Fibroblast of skin of left biceps (primary cell): ENCODE measurements around the gene LAGE3.

Source experiments
- DNase-seq, 2 experiments: peaks; one replicate each; pipeline ENCODE4 v3.0.0-alpha.2; 2013; ENCODE audit warnings: low read depth in 2 of 2

LAGE3 gene, protein sequence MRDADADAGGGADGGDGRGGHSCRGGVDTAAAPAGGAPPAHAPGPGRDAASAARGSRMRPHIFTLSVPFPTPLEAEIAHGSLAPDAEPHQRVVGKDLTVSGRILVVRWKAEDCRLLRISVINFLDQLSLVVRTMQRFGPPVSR

DNA sequence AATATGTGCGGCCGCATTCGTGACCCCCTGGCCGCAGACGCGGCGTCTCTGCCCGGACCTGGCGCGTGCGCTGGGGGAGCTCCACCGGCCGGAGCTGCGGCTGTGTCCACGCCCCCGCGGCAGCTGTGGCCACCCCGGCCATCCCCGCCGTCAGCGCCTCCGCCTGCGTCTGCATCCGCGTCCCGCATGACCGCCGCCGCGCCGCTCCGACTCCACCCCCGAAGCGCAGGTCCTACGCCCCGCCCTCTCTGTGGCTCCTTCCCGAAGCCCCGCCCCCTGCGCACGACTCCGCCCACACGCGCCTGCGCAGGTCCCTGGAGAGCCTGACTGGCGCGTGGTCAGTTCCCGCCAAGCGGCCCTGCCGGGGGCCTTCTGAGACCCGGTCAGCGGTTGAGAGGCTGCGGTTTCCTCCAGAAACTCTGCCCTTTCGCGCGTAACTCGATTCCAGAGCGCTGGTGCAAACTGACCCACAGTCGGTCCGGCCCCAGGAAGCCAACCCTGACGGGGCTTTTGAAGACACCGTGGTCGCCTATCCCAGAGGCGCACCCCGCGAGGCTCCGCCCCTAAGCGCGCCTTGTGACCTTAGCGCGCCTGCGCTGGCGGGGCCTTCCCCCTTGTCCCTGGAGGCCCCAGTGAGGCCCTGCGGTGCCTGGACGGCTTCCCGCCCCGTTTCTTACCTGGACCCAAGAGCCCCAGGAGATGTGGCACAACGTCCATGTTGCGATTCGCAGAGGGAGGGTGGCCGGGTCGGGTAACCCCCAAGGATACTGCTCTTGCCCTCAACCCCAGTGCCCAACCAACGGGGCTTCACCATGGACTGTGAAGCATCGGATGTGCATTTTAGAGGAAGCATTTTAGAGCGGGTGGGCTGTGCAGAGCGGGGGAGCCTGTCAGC lies at the start of gene LAGE3:
Gene LAGE3 (minus strand): TSS at position 554 of the 895 bp plus-strand sequence. CDS start 366 bp downstream, at position 188.
- DNase-seq: peak; percentile 53 to 56

DNA sequence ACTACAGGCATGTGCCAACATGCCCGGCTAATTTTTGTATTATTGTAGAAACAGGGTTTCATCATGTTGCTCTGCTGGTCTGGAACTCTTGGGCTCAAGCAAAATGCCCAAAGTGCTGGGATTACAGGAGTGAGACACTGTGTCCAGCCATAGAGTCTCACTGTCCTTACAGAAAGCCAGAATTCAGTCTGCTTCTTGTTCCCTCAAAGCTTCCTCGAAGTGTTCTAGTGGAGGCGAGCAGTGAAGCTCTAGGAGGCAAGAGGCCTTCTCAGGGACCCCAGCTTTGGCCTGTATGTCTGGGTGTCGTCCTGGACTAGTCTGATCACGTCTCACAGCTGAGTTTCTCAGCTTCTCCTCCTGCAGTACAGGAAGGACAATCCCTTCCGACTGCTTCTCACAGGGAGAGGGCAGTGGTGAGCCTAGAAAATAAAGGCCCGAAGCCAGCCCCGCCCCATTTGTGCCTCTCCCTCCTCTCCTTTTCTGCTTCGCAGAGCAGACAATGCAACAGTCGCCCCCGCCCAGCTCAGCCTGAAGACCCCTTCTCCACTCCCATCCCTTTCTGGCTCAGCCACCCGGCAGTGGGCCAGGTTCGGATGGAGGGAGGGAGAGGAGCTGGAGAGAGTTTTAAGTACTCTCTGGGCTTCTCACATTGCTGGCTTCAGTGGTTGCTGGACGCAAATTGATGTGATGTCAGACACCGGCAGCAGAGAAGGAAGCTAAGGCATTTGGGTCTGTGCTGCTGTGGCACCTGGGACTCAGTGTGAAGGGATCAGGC lies 48.0 kb upstream of the LAGE3 start:
- DNase-seq: peak; percentile 40 to 42

DNA sequence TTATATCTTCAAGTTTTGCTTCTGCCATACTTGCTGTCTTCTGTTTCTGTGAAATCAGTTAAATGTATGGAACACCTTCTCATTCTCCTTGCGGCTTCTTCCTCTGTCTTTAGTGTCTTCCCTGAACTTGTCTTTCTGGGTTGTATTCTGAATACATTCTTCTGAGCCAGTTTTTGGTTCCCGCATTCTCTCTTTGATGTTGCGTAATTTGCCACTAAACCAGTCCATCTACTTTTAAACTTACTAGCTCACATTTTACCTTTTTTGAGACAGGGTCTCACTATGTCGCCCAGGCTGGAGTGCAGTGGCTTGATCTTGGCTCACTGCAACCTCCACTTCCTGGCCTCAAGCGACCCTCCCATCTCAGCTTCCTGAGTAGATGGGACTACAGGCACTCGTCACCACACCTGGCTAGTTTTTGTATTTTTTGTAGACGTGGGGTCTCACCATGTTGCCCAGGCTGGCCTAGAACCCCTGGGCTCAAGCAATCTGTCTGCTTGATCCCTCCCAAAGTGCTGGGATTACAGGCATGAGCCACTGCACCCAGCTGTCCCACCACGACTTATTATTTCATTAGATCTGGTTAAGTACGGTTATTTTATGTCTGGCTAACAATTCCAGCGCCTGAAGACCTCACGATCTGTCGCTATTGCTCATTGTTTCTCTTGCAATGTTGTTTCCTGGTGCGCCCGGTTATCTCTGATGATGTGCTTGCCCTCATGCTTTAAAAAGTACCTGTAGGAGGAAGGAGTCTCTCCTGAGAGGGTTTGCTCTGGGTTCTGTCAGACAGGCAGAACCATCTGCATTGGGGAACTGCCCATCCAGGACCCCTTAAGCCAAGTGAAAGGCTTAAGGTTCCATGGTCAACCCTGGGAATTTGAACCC lies 46.8 kb upstream of the LAGE3 start:
- no peak for DNase-seq

DNA sequence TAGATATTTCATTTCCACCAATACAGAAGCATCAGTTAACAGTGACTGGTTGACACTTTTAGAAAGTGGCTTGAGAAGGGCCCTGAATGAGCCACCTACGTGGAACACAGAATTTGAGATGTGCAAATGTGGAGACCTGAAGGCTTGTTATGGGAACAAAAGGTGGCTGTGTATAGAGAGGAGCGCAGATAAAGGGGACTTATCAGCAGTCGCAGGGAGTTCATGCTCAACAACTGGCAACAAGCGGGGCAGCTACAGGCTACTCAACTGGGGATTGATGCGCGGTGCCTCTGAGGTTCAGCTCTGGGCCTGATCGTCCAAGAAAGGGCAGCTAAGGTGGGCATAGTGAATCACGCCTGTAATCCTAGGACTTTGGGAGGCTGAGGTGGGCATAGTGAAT lies 40.3 kb upstream of the LAGE3 start:
- no peak for DNase-seq

DNA sequence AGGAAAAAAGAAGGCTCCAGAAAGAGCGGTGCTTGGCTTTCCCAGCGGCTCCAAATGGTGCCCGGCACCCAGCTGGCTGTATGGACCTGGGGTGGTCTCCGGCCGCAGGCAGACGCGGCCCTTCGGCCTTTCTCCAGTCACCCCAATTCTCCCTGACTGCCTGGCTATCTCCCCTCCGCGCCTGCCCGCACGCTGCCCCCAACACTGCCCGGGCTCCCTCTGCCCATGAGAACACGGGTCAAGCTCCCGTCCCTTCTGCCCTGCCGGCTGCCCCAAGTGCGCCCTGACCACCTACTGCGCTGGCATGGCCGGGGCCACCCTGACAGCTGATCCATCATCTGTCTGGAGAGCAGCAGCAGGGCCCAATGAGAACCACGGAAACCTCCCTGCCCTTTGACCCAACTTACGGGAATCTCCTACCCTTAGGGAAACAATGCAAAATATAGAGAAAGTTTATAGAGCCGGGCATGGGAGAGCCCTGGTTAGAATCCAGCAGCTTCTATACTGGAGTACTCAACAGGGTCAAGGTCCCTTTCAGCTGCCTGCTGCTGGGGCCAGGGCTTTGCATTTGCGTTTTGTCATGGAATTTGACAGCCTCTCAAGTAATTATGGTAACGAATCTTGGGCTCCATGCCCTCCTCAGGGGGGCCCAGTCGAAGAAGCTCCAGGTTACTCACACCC lies 38.2 kb upstream of the LAGE3 start:
- no peak for DNase-seq

DNA sequence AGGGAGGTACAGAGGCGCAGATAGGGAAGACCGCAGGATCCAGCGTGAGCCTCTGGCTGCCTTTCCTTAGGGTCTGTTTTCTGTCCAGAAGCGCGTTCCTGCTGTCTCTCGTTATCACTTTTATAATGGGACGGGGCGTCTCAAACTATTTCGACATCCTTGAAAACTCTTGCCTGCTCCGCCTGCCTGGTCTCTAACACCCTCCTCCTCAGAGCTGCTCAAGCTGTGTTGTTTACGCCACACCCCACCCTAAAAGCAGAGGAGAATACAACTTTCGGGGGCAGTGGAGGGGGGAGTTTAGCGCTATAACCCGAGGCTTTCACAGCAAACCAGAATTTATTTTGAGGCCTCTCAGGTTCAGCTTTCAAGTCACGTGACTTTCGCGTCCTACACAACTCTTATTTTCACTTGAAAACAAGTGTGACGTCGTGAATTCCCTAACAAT lies 37.6 kb upstream of the LAGE3 start:
- peak in 1 of 2 experiments; percentile 5 for DNase-seq

DNA sequence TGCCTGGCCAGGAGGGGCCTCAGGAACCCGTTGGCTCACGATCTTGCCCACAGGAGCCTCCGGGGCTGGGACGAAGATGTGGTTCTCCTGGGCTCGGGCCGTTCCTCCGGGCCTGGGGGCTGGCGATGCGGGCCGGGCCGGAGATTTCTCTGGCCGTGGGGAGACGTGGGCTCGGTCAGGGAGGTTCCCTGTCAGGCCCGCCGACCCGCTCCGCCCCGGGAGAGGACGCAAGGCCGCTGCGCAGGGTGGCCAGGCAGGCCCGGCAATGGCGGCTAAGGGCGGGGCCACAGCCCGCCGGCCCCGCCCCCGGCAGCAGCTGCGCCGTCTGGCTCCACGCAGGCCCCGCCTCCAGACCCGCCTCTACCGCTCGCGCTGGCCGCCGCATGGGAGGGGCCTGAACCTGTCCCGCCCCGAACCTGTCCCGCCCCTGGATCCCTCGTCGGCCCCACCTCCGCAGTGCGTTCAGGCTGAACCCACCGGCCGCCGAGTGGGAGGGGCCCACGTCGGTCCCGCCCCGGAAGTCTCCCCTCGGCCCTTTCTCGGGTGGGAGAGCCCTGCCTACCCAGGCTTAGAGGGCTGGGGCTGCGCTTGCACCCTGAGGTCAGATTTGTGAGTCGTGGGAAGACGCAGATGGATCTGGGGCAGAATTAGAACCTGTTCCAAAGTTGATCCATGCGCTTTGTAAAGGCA lies 37.0 kb upstream of the LAGE3 start, which contains the start of gene FAM3A:
Gene FAM3A (minus strand): TSS at position 267 of the 690 bp plus-strand sequence. CDS start 460 bp downstream, outside the sequence.
- peak; percentile 60 to 68 for DNase-seq

DNA sequence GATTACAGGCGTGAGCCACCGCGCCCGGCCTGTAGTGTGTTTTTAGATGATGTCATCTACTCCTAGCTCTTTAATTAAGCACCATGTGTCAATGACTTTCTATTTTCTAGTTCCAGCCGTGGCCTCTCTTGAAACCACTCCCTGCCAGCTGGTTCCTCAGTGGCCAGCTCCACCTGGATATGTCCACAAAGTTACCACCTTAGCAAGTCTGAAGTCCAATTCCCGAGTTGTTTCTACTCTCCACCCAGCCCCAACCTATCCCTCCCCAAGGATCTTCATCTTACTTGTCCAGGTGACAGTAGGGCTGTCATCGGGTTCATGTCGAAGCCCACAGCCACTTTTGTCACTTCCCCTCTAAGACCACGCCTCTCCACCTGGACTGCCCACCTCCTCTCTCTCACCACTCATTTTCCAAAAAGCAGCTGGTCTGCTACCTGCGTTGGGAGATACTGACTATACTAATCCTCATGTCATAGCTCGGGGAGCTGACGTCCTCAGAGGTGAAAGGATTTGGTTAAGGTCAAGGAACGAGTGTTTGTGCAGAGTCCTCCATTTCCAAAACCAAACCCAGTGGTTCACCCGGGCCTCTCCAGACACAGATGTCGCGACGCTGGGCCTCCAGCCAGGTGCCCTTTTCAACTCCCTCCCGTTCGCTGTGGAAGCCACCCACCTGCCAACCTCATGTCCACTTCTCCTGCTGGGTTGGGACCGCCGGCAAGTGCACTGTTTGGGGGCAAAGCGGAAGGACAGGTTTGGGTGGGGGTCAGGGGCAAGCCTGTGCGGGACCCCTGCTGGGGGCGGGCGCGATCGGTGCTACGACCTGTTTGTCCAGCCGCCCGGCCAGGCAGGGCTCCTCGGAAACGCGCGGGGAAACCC lies 36.2 kb upstream of the LAGE3 start:
- no peak for DNase-seq

DNA sequence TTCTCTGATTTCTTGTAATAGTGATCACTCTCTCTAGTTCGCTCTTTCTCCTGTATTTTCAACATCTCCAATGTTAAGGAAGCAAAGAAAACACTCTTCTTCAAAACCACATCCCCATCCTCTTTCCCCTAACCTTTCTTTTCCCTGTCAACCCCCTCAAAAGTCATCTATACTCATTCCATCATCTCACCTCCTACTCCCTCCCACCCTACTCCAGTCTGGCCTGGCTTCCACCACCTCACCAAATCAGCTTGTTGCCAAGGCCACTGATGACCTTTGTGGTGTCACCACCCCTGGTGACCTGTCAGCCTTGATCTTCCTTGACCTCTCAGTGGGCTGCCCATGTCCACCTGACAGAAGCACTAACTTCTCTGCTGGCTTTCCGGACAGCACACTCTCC lies 34.6 kb upstream of the LAGE3 start:
- DNase-seq: no peak

DNA sequence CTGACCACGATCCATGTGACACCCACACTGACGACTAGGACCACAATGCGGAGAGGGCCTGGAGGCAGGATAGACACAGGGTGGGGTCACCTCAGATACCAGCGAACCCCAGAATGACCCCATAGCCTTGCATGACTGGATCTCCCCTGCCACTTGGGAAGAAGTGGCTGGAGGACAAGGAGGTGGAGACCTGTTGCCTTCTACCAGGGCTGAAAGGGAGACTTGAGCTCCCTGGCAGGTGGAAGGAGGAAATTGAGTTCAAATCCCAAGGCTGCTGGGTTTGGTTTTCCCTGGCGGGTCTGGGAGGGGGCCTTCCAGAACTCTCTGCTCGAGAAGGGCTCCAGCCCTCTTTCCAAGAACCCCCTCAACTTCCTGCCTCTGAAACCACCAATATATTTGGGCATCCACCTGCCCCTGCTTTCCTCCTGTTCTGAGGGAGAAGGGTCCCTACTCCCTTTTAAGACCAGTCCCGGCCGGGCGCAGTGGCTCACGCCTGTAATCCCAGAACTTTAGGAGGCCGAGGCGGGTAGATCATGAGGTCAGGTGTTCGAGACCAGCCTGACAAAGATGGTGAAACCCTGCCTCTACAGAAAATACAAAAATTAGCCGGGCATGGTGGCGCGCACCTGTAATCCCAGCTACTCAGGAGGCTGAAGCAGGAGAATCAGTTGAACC lies 33.9 kb upstream of the LAGE3 start:
- no peak for DNase-seq

DNA sequence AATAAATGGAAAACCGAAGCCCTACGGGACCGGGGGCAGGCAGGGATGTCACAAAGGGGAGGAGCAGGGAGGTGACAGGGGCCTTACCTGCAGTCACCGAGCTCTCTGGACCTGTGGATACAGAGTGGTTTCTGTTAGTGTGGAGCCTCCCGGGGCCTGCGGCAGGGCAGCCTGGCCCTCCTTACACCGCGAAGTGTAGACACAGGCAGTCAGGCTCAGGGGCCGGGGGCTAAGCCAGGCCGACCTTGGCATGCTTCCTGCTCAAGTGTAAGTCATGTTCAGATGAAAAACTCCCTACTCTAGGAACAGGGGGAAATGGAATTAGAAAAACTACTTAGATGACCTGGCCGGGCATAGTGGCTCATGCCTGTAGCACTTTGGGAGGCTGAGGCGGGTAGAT lies 32.7 kb upstream of the LAGE3 start:
- no peak for DNase-seq

DNA sequence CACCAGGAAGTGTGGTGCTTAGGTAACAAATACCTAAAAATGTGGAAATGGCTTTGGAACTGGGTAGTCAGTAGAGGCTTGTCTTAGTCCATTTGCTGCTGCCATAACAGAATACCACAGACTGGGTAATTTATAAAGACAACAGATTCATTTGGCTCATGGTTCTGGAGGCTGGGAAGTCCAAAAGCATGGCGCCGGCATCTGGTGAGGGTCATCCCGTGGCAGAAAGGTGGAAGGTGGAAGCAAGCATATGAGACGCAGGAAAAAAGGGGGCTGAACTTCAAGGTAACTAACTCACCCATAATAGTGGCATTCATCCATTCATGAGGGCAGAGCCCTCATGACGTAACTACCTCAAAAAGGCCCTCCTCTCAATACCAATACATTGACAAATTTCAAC lies 30.4 kb upstream of the LAGE3 start:
- no peak for DNase-seq

DNA sequence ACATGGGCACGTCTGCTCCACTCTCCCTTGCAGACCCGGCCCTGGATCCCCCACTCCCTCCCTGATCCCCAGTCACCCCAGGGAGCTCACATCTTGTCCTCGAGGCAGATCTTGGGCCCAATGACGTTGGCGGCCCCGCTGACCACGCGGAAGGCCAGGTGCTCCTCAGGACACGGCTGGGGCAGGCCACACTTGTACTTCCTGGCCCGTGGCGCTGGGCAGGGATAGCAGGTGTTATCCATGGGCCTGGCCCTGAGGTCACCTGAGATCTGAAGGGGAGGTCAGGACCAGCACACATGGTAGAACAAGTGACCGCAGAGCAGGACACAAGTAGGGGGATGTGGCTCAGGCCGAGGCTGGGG lies 29.3 kb upstream of the LAGE3 start:
- DNase-seq: no peak

DNA sequence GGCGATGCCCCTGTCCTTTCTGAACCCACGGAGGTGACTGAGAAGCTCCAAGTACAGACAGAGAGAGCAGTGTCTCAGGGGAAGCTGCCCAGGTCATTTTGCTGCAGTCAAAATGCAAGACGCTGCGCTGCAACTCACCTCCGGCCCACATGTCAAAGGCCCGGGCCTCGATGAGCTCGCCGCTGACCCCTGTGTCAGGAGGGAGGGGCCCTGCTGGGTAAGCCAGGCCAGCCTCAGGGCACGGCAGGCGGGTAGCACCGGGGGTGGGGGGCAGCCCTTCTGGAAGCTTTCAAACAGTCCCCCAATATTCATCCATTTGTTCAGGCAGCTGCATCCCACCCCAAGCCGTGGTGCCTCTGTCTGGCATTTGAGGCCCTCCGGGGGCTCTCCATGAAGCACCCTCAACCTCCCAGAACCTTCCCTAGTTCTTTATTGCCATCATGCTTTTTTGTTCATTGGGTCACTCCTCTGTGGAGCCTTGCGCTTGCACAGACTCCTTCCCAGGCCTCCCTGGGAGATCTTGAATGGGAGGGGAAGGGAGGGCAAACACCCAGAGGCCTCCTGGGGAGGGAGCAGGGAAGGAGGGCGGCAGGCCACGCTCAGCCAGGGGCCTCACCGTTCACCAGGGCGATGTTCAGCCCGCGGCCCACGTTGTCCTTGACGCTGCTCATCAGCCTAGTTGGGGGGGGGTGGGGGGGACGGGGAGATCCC lies 28.7 kb upstream of the LAGE3 start:
- DNase-seq: no peak

DNA sequence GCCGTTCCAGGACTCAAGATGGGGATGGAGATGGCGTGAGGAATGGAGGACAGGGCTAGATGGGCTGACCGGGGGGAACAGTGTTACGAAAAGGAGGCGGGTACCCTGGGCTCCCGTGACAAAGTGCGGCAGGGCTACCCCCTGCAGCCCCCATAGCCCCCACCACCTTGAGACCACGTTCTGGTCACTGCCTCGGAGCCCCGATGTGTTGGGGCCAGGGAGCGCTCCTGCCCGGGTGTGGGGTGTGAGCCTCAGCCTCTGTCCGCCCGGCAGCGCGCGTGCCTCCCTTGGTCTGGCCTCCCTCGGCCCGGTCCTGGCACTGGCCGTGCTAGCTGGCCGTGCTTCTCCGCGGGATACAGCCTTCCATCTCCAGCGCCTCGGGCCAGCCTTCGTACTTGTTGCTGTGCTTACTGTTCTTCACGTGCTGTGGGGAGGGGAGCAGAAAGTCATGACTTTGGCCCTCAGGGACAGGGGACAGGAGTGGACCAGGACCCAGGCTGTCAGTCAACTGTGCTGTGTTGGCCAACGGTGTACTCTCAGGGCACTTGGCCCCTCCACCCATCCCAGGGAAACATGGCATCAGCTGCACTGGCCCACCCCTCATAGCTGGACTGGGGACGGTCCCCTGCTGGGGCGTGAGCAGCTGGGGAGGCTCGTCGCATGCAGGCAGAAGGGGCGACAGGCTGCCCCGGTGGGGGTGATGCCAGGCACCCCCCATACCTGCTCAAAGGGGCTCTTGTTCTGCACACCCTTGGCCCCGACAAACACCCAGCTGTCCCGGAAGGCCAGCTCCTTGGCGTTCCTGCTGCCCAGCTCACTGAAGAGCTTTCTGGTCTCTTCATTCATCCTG lies 27.6 kb upstream of the LAGE3 start:
- no peak for DNase-seq

DNA sequence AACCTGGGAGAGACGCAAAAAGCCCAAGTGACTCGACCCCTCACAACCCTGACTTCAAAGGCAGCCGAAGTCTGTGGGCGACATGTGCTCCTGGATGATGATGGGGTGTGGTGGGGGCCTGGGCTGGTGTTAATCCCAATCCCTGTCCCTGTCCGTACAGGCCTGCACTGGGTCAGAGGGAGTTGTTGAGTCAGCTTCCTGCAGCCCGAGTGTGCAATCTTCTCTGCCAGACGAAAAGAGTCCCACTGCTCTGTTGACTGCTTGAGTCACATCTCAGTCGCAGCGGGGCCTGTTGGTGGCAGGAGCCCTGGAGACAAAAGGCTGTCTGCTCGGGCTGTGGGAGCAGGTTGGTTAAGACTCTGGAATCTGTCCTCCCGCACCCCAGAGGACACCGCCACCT lies 26.7 kb upstream of the LAGE3 start:
- no peak for DNase-seq

DNA sequence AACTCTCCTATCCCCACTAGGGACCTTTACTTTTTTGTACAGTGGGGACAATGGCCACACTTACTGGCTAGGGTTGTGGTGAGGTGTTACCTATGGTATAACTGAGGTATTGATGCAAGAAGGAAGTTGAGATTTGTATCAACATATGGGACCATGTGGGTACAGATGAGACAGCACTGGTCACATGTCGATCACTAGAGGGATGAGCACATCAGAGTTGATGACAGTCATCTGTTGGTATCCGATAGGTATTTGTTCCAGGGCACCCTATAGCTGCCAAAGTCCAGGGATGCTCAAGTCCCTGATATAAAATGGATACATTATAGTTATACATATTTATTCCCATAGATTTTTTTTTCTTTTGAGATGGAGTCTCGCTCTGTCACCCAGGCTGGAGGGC lies 23.9 kb upstream of the LAGE3 start:
- no peak for DNase-seq
